Effector CD8-positive, alpha-beta T cell (primary cell): ENCODE data around the gene RALA.
"Not testable (repeated sequence)": the region's sequence is repeated elsewhere in the genome, so short reads cannot be mapped to it uniquely, and the experiment has no call there.

Experiments
- DNase-seq: peaks from one replicate; lab custom pipeline; 2025; lab: John Stamatoyannopoulos, UW

RALA gene

GRCh38 chr7:39727231-39728012 lies 104.0 kb downstream of the RALA start:
- no peak for DNase-seq

GRCh38 chr7:39732837-39733804 lies 109.7 kb downstream of the RALA start:
- peak; percentile 88 for DNase-seq

DNA sequence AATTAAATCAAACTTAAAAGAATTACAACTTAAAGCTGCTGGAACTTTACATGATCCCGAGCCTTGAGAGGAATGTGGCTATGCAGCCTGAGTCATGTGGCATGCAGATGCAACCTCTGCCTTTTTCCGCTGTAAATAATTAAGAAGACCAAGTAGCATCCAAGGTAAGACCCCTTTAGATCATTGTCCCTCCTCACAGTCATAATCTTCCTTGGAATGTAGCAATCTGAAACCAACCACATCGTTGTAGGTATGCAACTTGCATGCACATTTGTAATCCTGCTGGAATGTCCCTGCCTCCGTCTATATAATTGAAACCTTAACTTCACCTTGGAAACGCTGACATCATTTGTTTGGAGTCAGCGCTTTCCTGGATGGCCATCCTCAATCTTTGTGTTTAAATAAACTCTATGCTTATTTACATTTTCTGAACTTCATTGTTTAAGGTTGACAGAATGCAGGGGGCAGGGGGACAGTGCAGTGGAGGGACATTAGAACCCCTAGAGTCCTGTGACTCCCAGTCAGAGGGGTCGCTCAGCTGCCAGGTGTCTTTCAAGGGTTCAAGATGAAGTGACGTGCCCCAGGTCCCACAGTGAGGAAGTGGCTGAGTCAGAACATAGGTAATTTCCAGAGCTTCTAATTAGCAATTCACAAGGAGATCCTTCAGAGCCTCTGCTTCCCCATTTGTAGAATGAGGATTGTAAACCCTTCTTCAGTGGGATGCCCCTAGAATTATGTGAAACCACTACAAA lies 110.7 kb downstream of the RALA start:
- no peak for DNase-seq

DNA sequence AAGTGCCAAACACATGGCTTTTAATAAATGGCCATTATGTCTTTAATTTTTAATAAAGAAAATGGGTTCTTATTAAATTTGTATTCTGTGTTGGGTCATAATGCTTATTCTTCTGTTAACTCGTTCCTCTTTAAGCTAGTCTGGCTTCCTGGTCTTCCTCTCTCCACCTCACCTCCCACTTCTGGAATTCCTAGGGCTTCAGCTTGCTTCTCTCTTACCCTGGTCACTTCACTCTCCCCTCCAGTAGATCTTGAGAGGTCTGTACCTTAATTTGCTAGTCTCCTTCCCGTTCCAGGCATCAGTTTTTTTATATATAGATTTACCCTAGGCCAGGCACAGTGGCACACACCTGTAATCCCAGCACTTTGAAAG lies 111.2 kb downstream of the RALA start:
- DNase-seq: no peak

DNA sequence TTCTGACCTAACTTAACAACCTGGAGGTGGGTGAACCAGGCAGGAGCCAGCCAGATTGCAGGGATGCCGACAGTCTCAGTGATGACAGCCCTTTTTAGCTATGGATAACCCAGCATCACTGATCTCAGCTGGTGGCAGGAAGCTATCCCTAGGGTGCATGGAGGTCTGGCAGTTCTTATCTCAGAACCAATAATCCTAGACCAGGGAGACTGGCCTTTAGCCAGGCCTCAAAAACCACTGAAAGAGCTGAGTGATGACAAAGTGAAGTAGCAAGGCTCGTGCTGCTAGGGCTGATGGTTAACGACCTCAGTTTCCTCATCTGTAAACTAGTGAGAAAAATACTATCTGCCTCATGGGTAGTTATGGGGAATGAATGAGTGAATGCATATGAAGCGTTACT lies 112.5 kb downstream of the RALA start:
- DNase-seq: no peak

DNA sequence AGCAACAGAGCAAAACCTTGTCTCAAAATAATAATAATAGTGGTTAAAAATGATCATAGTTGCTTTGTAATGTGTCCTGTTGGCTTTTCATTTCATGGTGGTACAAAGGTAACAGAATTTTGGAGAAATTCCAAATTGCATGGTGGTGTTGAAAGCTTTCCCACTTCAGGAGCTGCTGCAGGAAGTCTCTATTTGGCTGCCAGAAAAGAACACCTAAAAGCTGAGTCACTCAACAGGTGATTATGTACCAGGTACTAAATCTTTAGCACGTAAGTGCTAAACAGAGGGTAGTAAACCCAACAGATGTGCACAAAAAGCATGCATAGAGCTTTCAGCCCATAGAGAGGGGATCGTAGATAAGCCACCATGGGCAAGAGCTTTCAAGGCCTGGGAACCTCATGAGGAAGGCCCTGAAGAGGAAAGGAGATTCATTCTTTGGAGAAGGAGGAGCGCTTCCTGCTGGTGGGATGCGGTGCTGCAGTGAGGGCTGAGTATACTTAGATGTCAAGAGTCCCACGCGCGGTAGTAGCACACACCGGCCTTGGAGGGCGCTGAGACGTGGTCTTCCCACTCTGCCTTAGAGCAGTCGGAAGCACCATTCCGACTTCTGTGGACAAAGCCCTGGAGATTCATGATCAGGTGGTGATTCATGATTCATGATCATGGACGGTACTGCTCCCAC lies 118.7 kb downstream of the RALA start:
- peak; percentile 20 for DNase-seq

GRCh38 chr7:39744620-39745019 lies 121.2 kb downstream of the RALA start:
- no peak for DNase-seq

DNA sequence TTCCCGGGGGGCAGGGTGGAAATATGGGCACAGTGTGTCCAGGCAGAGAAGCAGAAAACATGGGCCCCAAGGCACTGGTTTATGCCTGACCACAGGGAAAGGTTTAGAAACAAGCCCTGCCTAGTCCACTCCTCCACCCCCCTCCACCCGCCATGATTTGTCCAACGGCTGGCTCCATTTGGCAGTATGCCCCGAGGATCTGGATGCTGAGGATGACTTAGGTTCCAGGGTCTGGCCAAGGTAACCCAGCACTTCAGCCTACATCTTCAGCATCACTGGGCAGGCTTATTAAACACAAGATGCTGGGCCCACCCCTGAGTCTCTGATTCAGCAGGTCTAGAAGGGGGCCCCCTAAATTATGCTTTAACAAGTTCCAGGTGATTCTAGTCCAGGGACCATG lies 121.9 kb downstream of the RALA start:
- DNase-seq: no peak

DNA sequence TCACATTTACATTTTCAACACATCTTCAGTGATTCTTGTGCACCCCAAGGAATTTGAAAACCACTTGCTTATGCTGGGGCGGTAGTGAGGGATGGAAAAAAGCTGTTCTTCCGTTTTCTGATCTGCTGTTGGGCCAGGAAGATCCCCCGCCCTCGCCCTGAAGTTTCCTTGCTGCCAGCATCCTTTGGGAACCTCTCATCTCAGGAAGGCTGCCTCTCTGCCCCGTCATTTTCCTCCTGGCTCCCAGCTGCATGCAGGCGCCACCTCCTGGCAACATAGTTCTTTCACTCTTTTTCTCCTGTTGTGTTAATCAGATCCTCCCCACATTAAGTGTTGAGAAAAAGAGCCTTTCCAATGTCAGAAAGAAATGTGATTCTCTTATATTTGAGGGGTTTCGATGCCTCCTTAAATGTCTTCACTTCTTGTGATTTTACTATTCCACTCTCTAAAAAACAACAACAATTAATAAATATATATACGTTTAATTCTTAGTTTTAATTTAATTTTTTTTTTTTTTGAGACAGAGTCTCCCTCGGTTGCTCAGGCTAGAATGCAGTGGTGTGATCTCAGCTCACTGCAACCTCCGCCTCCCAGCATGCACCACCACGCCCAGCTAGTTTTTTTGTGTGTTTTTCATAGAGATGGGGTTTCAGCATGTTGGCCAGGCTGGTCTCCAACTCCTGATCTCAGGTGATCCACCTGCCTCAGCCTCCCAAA lies 122.9 kb downstream of the RALA start:
- peak; percentile 41 for DNase-seq

DNA sequence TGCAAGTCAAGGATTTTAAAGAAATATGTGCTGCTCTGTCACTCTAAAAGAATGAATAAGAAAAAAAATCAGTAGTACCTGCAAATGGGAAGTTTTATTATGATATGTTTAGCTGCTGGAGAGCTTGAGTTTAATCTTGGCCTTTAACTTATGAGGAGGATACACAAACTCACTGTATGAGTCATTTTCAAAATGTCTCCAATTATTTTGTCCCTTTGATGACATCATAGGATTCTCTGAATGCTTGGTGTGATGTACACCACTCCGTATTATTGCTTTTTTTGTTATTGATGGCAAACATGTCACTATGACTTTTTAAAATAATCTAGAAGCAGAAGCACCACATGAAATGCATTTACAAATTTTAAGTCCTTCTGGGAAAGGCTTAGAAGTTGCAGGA lies 125.8 kb downstream of the RALA start:
- no peak for DNase-seq

GRCh38 chr7:39749717-39750116 lies 126.3 kb downstream of the RALA start:
- DNase-seq: no peak

DNA sequence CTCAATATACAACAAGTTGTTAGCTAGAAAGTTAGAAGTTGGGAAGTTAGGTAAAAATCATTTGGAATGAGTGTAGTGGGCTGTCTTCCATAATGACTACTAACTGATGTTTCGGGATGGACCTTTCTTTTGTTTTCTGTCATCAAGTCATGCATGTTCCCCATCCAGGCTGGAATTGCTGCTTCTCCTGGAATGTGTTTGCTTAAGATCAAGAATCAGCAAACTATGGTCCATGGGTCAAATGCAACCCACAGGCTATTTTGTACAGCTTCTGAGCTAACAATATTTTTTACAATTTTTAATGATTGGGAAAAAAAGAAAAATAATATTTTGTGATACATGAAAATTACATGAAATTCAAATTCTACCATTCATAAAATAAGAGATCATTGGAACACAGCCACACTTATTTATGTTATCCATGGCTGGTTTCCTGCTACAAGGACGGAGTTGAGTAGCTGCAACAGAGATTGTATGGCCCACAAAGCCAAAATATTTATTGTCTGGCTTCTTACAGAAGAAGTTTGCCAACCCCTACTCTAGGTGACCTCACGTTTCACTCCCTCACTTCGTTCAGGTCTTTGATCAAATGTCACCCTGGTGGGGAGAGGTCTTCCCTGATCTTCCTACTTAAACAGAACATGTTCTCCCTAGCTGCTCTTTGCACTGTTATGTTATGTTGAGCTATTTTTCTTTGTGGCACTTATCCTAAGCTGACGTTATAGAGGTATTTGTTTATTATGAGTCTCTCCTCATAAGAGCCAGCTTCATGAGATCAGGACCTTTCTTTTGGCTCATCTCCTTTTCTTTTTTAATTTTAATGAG lies 127.1 kb downstream of the RALA start:
- DNase-seq: no peak

- not testable (repeated sequence) for DNase-seq
Measured at GRCh38 chr7:39753237-39753636, 129.9 kb downstream of the RALA start.

DNA sequence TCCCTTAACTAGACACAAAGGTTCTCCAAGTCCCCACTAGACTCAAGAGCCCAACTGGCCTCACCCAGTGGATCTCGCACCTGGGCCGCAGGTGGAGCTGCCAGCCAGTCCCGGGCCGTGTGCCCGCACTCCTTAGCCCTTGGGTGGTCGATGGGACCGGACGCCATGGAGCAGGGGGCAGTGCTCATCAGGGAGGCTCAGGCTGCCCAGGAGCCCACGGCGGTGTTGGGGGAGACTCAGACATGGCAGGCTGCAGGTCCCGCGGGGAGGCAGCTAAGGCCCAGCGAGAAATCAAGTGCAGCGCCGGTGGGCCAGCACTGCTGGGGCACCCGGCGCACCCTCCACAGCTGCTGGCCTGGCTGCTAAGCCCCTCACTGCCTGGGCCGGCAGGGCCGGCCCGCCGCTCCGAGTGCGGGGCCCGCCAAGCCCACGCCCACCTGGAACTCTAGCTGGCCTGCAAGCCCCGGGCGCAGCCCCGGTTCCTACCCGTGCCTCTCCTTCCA lies 130.5 kb downstream of the RALA start:
- DNase-seq: no peak

- DNase-seq: no peak
Measured at GRCh38 chr7:39754326-39755120, 131.2 kb downstream of the RALA start.

DNA sequence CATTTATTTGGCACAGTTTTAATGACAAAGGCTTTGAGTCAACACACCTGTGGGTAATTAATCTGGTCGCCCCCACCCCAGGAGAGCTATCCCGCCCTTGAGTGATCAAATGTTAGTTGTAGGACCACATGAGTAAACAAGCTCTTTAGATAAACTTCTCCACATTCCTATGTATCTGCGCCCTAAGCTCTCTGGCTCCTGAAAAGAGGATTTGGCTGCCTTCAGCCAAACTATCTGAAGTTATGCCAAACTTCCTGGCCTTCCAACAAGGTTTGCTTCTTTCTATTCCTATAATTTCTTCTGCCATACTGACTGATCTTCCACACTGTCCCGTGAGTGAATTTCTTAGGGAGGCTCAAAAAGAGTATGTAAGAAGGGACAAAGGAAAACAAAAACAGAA lies 134.2 kb downstream of the RALA start:
- no peak for DNase-seq
